HepG2 (cell line): Measurements from ENCODE around the gene OCIAD2.

Experiments used
- CBX5 ChIP-seq: sonication (generic); formaldehyde crosslinking; IDR thresholded peaks from 2 replicates; pipeline ENCODE4 v1.4.0; 2020; ENCODE audit warnings: missing genetic modification reagents, borderline replicate concordance
- EP300 ChIP-seq, 3 experiments: sonication (generic) in 1 of 3; formaldehyde crosslinking in 1 of 3; IDR thresholded peaks; 2 replicates each; pipeline versions ENCODE4 v1.5.1 to v1.6.1; 2011 to 2020; ENCODE audit warnings: low read depth in 2 of 3, low read length in 2 of 3, borderline replicate concordance in 1 of 3, improper control_type of control experiment in 1 of 3, mild to moderate bottlenecking in 1 of 3, missing genetic modification reagents in 1 of 3, moderate library complexity in 1 of 3
- EZH2 ChIP-seq: conservative IDR thresholded peaks from 2 replicates; pipeline ENCODE4 v1.6.1; 2012; ENCODE audit warnings: mild to moderate bottlenecking, low read depth, low read length, moderate library complexity
- FOXA1 ChIP-seq, 2 experiments: fragments of 450-650 bp in 1 of 2; sonication (generic) in 1 of 2; formaldehyde crosslinking in 1 of 2; IDR thresholded peaks; 2 replicates each; pipeline versions ENCODE4 v1.4.0 to v1.6.1; 2016 to 2020; ENCODE audit warnings: missing genetic modification reagents in 1 of 2
- NR2F2 ChIP-seq: IDR thresholded peaks from 2 replicates; pipeline ENCODE4 v1.6.1; 2012; ENCODE audit warnings: low read depth, inconsistent platforms, borderline replicate concordance
- PAF1 ChIP-seq: IDR thresholded peaks from 2 replicates; pipeline ENCODE4 v1.6.1; 2016; ENCODE audit warnings: missing genetic modification reagents, missing compliant biosample characterization
- RAD21 ChIP-seq: fragments of 450-650 bp; formaldehyde crosslinking; IDR thresholded peaks from 2 replicates; pipeline ENCODE4 v1.5.0; 2020; ENCODE audit warnings: mild to moderate bottlenecking
- SIN3A ChIP-seq: IDR thresholded peaks from 2 replicates; pipeline ENCODE4 v1.6.1; 2011; ENCODE audit warnings: low read depth, mild to moderate bottlenecking, control low read depth, low read length, borderline replicate concordance
- ZFYVE20 ChIP-seq: sonication (generic); formaldehyde crosslinking; IDR thresholded peaks from 2 replicates; pipeline ENCODE4 v1.8.0; 2023; ENCODE audit warnings: low read depth, mild to moderate bottlenecking, moderate library complexity, missing genetic modification reagents, borderline replicate concordance
- ZNF441 ChIP-seq: sonication (generic); formaldehyde crosslinking; IDR thresholded peaks from 2 replicates; pipeline ENCODE4 v1.7.0; 2021; ENCODE audit warnings: missing genetic modification reagents, borderline replicate concordance
- ZNF562 ChIP-seq: sonication (generic); formaldehyde crosslinking; IDR thresholded peaks from 2 replicates; pipeline ENCODE4 v1.8.0; 2022; ENCODE audit warnings: missing genetic modification reagents, borderline replicate concordance
- TF ChIP-seq, protein P1 (sequence below): sonication (generic); formaldehyde crosslinking; IDR thresholded peaks from 2 replicates; pipeline ENCODE4 v1.5.0; 2020; ENCODE audit warnings: mild to moderate bottlenecking, missing genetic modification reagents, moderate library complexity
- TF ChIP-seq, protein P2 (sequence below): sonication (generic); formaldehyde crosslinking; IDR thresholded peaks from 2 replicates; pipeline ENCODE4 v1.4.0; 2020; ENCODE audit warnings: mild to moderate bottlenecking, missing genetic modification reagents

DNA sequence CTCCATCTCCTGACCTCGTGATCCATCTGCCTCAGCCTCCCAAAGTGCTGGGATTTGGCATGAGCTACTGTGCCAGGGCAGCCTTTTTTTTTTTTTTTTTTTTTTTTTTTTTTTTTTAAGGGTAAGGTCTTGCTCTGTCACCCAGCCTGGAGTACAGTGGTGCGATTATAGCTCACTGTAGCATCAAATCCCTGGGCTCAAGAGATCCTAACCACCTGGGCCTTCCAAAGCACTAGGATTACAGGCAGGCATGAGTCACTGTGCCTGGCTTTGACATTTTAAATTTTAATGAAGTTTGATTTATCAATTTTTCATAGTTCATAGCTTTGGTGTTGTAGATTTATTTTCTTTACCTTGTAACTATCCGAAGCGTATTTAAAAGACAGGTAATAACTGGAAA is 17.8 kb upstream of the OCIAD2 start:
- TF ChIP-seq NR2F2 (no peak), ZNF441 (CRISPR knock-in tag) (no peak), ZNF562 (CRISPR knock-in tag) (no peak), RAD21 (CRISPR knock-in tag) (no peak), ZFYVE20 (no peak), FOXA1 (IDR thresholded peaks at IDR 0.05) (no peak), FOXA1 (CRISPR knock-in tag; IDR thresholded peaks at IDR 0.05) (no peak), EZH2 (no peak), SIN3A (no peak), CBX5 (no peak), EP300 (IDR thresholded peaks at IDR 0.05; ENCODE audit: low read depth in 2 of 2, low read length in 2 of 2) (no peak), EP300 (CRISPR knock-in tag; IDR thresholded peaks at IDR 0.05; ENCODE audit: borderline replicate concordance) (no peak), PAF1 (CRISPR knock-in tag) (no peak)
- TF ChIP-seq, protein P1, sequence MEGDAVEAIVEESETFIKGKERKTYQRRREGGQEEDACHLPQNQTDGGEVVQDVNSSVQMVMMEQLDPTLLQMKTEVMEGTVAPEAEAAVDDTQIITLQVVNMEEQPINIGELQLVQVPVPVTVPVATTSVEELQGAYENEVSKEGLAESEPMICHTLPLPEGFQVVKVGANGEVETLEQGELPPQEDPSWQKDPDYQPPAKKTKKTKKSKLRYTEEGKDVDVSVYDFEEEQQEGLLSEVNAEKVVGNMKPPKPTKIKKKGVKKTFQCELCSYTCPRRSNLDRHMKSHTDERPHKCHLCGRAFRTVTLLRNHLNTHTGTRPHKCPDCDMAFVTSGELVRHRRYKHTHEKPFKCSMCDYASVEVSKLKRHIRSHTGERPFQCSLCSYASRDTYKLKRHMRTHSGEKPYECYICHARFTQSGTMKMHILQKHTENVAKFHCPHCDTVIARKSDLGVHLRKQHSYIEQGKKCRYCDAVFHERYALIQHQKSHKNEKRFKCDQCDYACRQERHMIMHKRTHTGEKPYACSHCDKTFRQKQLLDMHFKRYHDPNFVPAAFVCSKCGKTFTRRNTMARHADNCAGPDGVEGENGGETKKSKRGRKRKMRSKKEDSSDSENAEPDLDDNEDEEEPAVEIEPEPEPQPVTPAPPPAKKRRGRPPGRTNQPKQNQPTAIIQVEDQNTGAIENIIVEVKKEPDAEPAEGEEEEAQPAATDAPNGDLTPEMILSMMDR (CRISPR knock-in tag) = no peak
- TF ChIP-seq, protein P2, sequence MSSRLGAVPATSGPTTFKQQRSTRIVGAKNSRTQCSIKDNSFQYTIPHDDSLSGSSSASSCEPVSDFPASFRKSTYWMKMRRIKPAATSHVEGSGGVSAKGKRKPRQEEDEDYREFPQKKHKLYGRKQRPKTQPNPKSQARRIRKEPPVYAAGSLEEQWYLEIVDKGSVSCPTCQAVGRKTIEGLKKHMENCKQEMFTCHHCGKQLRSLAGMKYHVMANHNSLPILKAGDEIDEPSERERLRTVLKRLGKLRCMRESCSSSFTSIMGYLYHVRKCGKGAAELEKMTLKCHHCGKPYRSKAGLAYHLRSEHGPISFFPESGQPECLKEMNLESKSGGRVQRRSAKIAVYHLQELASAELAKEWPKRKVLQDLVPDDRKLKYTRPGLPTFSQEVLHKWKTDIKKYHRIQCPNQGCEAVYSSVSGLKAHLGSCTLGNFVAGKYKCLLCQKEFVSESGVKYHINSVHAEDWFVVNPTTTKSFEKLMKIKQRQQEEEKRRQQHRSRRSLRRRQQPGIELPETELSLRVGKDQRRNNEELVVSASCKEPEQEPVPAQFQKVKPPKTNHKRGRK (CRISPR knock-in tag) = no peak
